ENCODE data around the gene RB1.
A peak's percentile ranks its signal among the peaks of the same experiment; 100 is the strongest.

RB1 gene

DNA sequence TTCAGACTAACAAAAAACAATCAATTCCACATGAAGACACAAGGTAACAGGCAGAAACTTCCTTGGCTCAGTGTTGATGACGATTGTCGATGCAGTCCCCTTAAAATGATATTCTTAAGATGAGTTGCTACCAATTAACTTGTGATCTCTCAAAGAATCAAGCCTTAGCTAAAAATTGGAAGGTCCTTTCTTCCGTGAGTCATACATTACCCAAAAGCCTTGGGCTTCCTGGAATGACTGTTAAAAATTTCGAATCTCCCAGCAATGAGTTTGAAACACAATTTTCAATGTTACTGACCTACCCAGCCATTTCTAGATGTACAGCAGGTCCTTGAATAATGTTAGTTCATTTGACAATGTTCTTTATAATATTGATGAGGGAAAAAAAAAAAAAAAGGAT, 28.0 kb upstream of the RB1 start:
- peaks cover 16% of the 10 kb centered on the region for H3K4me1 Mint-ChIP-seq (ENCODE audit: low read depth)
- no peaks in the 10 kb centered on the region for H3K27me3 Mint-ChIP-seq
- no peak overlapping the region for H3K4me3 Mint-ChIP-seq
- DNase-seq: no peak
- no peak overlapping the region for H3K27ac Mint-ChIP-seq
- H3K36me3 Mint-ChIP-seq (ENCODE audit: low read depth): peaks cover 2% of the 10 kb centered on the region
- H3K9me3 Mint-ChIP-seq: no peaks in the 10 kb centered on the region

DNA sequence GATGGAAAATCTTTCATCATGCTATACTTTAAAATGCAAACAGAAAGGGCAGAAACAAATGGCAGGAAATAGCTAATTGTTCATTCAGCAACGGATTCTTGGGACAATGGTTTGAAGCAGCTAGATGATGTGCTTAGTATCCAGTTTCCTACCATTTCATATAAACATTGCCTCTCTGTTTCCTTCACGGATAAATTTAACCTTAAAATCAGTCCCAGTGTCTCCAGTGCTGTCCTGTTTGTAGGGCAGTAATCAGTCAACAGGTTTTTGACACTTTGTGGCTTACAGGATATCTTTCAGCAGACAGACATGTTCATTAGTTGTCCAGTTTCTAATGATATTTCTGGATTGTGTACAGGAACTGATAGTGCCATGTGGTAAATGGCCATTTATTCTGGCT, 24.7 kb upstream of the RB1 start:
- H3K27ac Mint-ChIP-seq: no peak overlapping the region
- H3K4me3 Mint-ChIP-seq: no peak overlapping the region
- no peaks in the 10 kb centered on the region for H3K9me3 Mint-ChIP-seq
- H3K27me3 Mint-ChIP-seq: no peaks in the 10 kb centered on the region
- no peak for DNase-seq
- H3K36me3 Mint-ChIP-seq (ENCODE audit: low read depth): no peaks in the 10 kb centered on the region
- H3K4me1 Mint-ChIP-seq (ENCODE audit: low read depth): peaks cover 9% of the 10 kb centered on the region

DNA sequence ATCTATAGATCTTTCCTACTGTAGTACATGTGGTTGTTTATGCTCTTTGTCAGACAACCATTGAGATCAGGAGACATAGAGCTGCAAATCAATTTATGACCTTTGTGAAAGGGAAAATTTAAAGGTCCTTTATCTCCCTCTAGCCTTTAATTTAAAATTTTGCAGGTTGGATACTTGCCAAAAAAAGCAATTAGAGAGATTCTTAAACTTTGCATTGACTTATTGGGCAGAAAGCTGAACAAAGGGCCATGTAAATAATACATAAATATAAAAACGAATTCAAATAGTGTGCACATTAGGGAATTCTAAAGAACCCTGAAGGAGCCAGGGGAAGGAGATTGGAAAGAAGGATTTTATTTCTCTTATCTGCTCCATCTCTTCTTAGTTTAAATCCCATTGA, 22.0 kb upstream of the RB1 start:
- Mint-ChIP-seq H3K4me1 (ENCODE audit: low read depth) (no peaks in the 10 kb centered on the region), H3K27me3 (no peaks in the 10 kb centered on the region), H3K27ac (no peak overlapping the region), H3K9me3 (no peaks in the 10 kb centered on the region), H3K4me3 (no peak overlapping the region), H3K36me3 (ENCODE audit: low read depth) (no peaks in the 10 kb centered on the region)
- no peak for DNase-seq

DNA sequence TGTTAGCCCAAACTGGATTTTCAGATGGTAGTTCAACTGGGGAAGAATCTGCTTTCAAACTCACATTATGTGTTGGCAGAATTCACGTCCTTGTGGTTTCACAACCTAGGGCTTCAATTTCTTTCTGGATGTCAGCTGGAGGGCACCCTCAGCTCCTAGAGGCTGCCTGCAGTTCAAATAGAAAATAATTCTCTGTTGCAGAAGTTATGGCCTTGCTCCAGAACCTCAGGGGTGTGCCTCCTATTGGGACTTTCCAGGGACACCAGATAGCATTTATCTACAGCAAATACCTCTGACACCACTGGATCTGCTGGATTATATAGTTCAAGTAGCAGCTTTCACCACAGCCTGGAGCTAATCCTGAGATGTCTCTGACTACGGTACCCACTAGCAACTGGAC, 11.8 kb upstream of the RB1 start:
- Mint-ChIP-seq H3K9me3 (no peaks in the 10 kb centered on the region), H3K27me3 (peaks cover 7% of the 10 kb centered on the region), H3K4me3 (no peak overlapping the region), H3K36me3 (ENCODE audit: low read depth) (no peaks in the 10 kb centered on the region), H3K4me1 (ENCODE audit: low read depth) (peaks cover 6% of the 10 kb centered on the region), H3K27ac (no peak overlapping the region)
- no peak for DNase-seq

DNA sequence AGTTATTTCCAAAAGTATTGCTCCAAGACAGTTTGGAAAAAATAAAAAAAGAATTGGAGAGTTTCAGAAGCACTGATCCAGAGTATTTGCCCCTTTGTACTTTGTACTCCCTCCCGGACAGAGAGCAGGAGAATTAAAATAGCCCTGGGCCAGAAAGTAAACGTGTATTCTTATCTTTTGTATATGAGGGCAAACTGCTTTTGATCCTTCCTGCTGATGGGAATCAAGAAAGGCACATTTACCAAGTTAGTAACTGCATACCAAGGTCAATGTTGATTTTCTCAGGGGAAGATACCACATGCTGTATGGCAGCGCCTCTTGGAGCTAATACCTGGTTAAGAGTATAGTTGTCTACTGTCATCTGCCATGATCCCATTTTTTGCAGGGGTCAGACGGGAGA, 10.9 kb upstream of the RB1 start:
- Mint-ChIP-seq H3K27ac (no peak overlapping the region), H3K4me3 (no peak overlapping the region)

DNA sequence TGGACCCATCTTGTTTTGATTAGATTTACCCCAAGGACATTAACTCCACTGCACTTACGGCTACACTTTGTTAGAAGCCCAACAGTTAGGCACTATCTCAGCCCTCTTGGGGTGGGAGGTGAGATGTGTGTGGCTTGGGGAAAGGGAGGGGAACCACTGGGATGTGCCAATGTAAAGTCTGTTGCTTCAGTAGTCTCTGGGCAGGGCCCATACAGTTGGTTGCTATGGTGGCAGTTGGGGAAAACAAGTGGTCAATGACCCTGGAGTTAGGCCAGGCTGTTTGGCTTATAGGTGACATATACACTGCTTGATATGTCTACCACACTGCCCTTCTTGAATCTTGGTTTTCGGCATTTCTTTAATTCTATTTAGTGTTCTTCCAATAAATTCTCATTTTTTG, 8.9 kb upstream of the RB1 start:
- no peak for DNase-seq
- Mint-ChIP-seq H3K4me1 (ENCODE audit: low read depth) (peaks cover 12% of the 10 kb centered on the region), H3K27ac (no peak overlapping the region), H3K9me3 (no peaks in the 10 kb centered on the region), H3K27me3 (peaks cover 7% of the 10 kb centered on the region), H3K4me3 (no peak overlapping the region), H3K36me3 (ENCODE audit: low read depth) (no peaks in the 10 kb centered on the region)

More for the DNA sequence above, 10.9 kb upstream of the RB1 start:
- Mint-ChIP-seq H3K36me3 (ENCODE audit: low read depth) (no peaks in the 10 kb centered on the region), H3K9me3 (no peaks in the 10 kb centered on the region), H3K4me1 (ENCODE audit: low read depth) (peaks cover 12% of the 10 kb centered on the region), H3K27me3 (peaks cover 7% of the 10 kb centered on the region)
- DNase-seq: no peak

DNA sequence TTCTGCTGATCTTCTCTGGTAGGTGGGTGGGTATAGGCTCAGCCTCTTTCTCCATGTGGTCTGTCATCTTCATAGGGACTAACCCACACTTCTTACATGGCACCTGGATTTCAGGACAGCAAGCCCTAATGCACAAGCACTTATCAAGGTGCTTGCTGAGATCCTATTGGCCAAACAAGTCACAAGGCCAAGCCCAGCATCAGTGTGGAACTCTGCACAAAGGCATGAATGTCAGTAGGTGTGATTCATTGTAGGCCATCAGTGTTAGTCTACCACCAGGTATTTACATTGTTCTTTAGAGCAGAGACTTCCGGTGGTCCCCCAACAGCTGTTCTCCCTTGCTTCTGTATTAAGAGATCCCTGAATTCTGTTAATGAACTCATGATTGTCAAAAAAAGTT, 8.3 kb upstream of the RB1 start:
- H3K4me3 Mint-ChIP-seq: no peak overlapping the region
- no peaks in the 10 kb centered on the region for H3K36me3 Mint-ChIP-seq (ENCODE audit: low read depth)
- H3K4me1 Mint-ChIP-seq (ENCODE audit: low read depth): peaks cover 12% of the 10 kb centered on the region
- no peaks in the 10 kb centered on the region for H3K9me3 Mint-ChIP-seq
- H3K27ac Mint-ChIP-seq: no peak overlapping the region
- no peak for DNase-seq
- H3K27me3 Mint-ChIP-seq: peaks cover 4% of the 10 kb centered on the region

DNA sequence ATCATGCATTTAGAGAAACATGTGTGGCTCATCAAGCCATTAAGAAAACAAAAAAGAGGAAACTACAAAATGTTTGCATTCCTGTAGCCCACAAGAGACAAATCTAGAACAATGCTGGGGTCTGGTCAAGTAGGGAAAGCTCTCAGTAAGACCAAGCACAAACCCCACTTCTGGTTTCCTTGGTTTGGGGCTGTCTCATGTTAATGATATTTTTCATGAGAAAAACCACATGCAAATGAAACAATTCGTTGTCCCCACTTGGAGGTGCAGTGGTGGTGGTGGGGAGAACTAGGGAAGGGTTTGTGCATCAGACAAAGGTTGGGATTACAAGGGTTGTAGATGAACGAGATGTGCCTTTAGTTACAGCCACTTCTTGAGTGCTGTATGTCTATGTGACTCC, 7.0 kb upstream of the RB1 start:
- no peaks in the 10 kb centered on the region for H3K27me3 Mint-ChIP-seq
- no peak overlapping the region for H3K27ac Mint-ChIP-seq
- H3K36me3 Mint-ChIP-seq (ENCODE audit: low read depth): no peaks in the 10 kb centered on the region
- DNase-seq: no peak
- no peak overlapping the region for H3K4me3 Mint-ChIP-seq
- H3K9me3 Mint-ChIP-seq: no peaks in the 10 kb centered on the region
- peaks cover 12% of the 10 kb centered on the region for H3K4me1 Mint-ChIP-seq (ENCODE audit: low read depth)

DNA sequence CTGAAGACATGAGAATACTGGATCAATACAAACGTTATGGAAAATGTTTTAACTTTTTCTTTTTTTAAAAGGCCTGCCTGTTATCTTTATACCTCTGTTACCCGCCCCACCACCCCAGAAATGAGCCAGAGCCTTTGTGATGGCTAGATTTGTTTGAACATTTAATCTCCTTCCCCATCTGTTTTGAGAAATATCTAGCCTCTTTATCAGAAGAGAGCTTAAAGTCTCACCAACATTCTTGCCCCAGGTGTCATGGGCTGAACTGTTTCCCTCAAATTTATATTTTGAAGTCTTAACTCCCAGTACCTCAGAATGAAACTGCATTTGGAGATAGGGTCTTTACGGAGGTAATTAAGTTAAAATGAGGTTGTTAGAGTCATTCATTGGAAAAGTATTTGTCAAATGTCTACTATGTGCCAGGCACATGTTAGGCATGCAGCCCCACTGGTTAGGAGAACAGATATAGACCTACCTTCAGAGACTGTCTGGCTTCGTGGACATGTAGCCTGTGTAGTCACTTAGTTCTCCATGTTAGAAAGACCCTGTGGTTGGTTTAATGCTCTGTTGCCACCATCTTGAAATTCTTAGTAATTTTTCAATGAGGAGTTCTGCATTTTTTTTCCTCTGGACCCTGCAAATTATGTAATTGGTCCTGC, 6.3 kb upstream of the RB1 start:
- Mint-ChIP-seq H3K27ac (no peak overlapping the region), H3K4me3 (no peak overlapping the region), H3K9me3 (no peaks in the 10 kb centered on the region), H3K36me3 (ENCODE audit: low read depth) (no peaks in the 10 kb centered on the region), H3K4me1 (ENCODE audit: low read depth) (peaks cover 13% of the 10 kb centered on the region), H3K27me3 (no peaks in the 10 kb centered on the region)
- DNase-seq: no peak

DNA sequence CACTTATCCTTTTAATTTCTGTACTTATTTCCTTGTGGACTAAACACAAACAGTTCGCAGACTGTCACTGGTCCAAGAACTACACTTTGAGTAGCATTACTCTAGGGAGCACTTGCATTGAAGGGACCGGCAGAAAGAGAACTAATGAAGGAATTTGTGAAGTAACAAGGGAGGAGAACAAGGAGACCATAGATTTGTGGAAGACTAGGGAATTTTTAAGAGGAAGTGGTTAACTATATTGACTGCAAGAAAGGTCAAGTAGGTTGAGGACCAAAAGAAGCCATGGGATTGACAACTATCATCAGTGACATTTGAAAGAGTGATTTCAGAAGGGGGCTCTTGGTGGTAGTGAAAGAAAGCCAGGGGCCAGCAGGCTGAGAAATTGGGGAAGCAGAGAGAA, 4.0 kb upstream of the RB1 start:
- no peak overlapping the region for H3K27ac Mint-ChIP-seq

DNA sequence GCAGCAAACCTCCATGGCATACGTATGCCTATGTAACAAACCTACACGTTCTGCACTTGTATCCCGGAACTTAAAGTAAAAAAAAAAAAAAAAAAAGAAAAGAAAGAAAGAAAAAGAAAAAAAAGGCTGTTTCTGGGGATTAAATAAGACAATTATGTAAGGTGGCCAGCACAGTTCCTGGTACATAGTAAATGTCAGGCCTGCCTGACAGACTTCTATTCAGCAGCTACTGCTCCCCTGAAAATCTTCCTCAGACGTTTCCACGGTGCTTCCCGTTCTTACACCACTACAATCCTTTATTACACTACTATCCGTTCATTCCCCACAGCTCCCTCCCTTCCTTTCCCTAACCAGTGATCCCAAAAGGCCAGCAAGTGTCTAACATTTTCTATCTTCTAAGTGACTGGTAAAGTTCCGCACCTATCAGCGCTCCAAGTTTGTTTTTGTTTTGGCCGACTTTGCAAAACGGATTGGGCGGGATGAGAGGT, 636 bp upstream of the RB1 start:
- Mint-ChIP-seq H3K4me3 (peak overlapping the region; percentile 98), H3K36me3 (ENCODE audit: low read depth) (peaks cover 29% of the 10 kb centered on the region), H3K9me3 (no peaks in the 10 kb centered on the region), H3K27ac (peak overlapping the region; percentile 95), H3K4me1 (ENCODE audit: low read depth) (peaks cover 31% of the 10 kb centered on the region), H3K27me3 (no peaks in the 10 kb centered on the region)
- no peak for DNase-seq

More for the DNA sequence above, 4.0 kb upstream of the RB1 start:
- Mint-ChIP-seq H3K9me3 (no peaks in the 10 kb centered on the region), H3K27me3 (no peaks in the 10 kb centered on the region), H3K4me1 (ENCODE audit: low read depth) (peaks cover 20% of the 10 kb centered on the region), H3K4me3 (no peak overlapping the region), H3K36me3 (ENCODE audit: low read depth) (peaks cover 11% of the 10 kb centered on the region)
- no peak for DNase-seq

DNA sequence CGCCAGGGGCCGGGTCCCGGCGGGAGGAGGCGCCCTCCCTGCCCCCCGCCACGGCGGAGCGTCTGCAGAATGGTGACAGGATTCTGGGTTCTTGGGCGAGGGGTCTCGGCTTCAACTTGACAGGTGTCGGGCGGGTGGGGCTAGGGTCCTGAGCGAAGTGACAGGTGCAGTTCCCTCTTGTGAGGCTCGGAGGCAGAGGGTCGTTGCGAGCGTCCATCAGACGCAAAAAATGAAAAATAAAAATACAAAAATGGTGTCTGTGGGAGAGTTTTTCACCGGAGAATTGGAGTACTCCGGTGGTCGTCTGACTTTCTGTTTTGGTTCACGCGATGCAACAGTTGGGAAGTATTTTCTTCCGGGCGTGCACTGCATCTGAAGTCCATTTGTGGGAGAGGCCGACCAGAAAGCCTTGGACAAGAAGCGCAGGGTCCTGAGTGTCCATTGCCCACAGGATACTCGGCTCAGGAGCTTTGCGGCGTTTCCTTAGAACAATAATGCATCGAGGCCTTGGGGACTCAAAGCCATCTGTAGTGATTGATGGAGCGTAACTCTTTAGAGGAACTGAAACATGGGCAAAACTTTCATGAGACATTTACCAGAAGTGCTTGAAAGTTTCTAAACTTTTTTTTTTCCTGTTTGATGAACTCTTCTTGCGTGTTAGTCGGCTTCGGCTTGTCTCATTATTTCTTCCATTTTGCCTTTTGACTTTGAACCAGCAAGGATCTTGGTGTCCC, 759 bp downstream of the RB1 start:
- Mint-ChIP-seq H3K4me3 (peak overlapping the region; percentile 98), H3K27me3 (no peaks in the 10 kb centered on the region), H3K9me3 (no peaks in the 10 kb centered on the region), H3K27ac (peak overlapping the region; percentile 97), H3K36me3 (ENCODE audit: low read depth) (peaks cover 41% of the 10 kb centered on the region), H3K4me1 (ENCODE audit: low read depth) (peaks cover 34% of the 10 kb centered on the region)
- peak; percentile 59 for DNase-seq

DNA sequence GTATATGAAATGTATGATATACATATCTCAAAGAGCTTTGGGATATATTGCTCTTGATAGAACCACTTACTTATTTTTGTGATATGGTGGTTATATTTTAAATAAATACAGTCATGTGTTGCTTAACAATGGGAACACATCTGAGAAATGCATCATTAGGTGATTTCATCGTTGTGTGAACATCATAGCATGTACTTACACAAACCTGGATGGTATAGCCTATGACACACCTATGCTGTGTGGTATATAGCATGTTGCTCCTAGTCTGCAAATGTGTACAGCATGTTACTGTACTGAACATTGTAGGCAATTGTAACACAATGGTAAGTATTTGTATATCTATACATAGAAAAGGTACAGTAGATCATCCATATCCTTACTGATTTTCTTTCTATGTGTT, 7.7 kb downstream of the RB1 start:
- no peaks in the 10 kb centered on the region for H3K27me3 Mint-ChIP-seq
- peaks cover 48% of the 10 kb centered on the region for H3K4me1 Mint-ChIP-seq (ENCODE audit: low read depth)
- H3K9me3 Mint-ChIP-seq: no peaks in the 10 kb centered on the region
- DNase-seq: no peak
- no peak overlapping the region for H3K27ac Mint-ChIP-seq
- peaks cover 66% of the 10 kb centered on the region for H3K36me3 Mint-ChIP-seq (ENCODE audit: low read depth)
- no peak overlapping the region for H3K4me3 Mint-ChIP-seq

DNA sequence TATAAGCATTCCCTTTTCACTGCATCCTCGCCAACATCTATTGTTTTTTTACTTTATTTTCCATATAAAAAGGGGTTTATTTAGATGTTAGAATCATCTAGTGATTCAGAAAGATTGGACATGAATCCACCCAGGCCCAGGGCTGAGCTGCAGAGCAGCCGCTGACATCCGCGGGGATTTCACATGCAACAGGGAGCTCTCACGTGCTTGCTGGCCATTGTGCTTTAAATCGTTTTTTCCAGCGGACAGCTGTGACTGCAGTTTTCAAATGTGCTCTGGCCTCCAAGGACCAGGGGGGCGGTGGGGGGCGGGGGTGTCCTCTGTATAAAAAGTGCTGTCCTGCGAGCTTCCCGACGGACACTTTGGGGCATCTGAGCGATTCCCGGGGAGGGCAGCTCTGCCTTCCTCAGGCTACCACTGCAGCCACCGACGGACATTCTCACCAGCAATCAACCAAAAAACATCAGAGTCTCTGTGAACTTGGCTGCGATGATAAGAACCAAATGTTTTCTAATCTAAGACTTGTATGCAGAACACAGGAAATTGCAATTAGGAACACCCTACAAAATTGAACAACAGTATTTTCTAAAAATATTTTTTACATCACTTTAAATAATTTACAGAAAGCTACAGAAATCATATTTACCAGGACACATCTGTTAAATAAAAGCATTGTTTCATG, 12.6 kb downstream of the RB1 start:
- H3K4me1 Mint-ChIP-seq (ENCODE audit: low read depth): peaks cover 50% of the 10 kb centered on the region
- no peak overlapping the region for H3K4me3 Mint-ChIP-seq
- H3K27ac Mint-ChIP-seq: no peak overlapping the region
- no peak for DNase-seq
- no peaks in the 10 kb centered on the region for H3K9me3 Mint-ChIP-seq
- peaks cover 77% of the 10 kb centered on the region for H3K36me3 Mint-ChIP-seq (ENCODE audit: low read depth)
- no peaks in the 10 kb centered on the region for H3K27me3 Mint-ChIP-seq

Measured in activated T-cell treated with anti-CD3 and anti-CD28 coated beads, Interleukin-2, amount 50 U/mL, for 24 hours (primary cell).